Upper lobe of right lung (tissue), 1 donor: Measurements from ENCODE around the gene SRBD1. TPM values are rescaled to one million over a fixed set of nuclear protein-coding genes. Genes with fewer than 3 reads are reported as not detected.

Source experiments
- ATAC-seq: fragments of 200-7000 bp; cut with Tn5 transposase; one replicate; pipeline ENCODE4 v1.9.1; 2020; ENCODE audit warnings: mild to moderate bottlenecking, moderate library complexity
- DNase-seq: peaks from one replicate; pipeline ENCODE4 v3.0.0-alpha.2; 2020
- H3K27ac ChIP-seq: fragments of 200-600 bp; one replicate; pipeline ENCODE4 v1.8.0; 2022
- H3K27me3 ChIP-seq: fragments of 200-600 bp; one replicate; pipeline ENCODE4 v1.8.0; 2022; ENCODE audit warnings: mild to moderate bottlenecking
- H3K36me3 ChIP-seq: fragments of 200-600 bp; one replicate; pipeline ENCODE4 v1.8.0; 2022
- H3K4me1 ChIP-seq: fragments of 200-600 bp; one replicate; pipeline ENCODE4 v1.8.0; 2022
- H3K4me3 ChIP-seq: fragments of 200-600 bp; one replicate; pipeline ENCODE4 v1.8.0; 2022; ENCODE audit warnings: mild to moderate bottlenecking
- H3K9me3 ChIP-seq: fragments of 200-600 bp; one replicate; pipeline ENCODE4 v1.8.0; 2022
- intact Hi-C: fragments of 100-400 bp; cut with DNase I; formaldehyde crosslinking; loops from one replicate; pipeline ENCODE4 v1.11.0; 2022
- total RNA-seq: library from RNA; stranded (reverse); fragmentation: NEBNext Ultra II Directional; extraction: Animal tissue kit (Norgen Biotek cat#: 25700); gene quantifications from one replicate; pipeline ENCODE4 v1.2.1, GENCODE V29; 2021
- TF ChIP-seq, protein P1 (sequence below): fragments of 200-600 bp; IDR thresholded peaks from one replicate; pipeline ENCODE4 v1.8.0; 2022; ENCODE audit warnings: antibody characterized with exemption
- donor health status: DM: no; HTN: yes; CAD: no; lungs with severe emphysema.

SRBD1 gene
- total RNA-seq, 1 donor from 2014 or later: 19.2 TPM

DNA sequence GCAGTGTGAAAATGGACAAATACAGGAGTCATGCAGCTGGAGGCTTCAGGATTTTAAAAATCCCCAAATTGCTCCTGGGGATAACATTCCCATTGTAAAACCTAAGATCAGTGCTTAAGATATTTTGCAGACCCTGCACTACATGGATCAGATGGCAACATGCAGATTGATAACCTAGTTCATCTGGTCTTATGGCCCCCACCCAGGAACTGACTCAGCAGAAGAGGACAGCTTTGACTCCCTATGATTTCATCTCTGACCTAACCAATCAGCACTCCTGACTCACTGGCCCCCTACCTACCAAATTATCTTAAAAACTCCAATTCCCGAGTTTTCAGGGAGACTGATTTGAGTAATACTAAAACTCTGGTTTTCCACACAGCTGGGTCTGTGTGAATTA is 20.0 kb downstream of the SRBD1 start:
- Histone ChIP-seq H3K27me3 (no peaks in the 10 kb centered on the region), H3K4me3 (no peak overlapping the region), H3K27ac (no peak overlapping the region), H3K9me3 (no peaks in the 10 kb centered on the region), H3K36me3 (no peaks in the 10 kb centered on the region), H3K4me1 (peaks cover 11% of the 10 kb centered on the region)
- ATAC-seq: no peak
- TF ChIP-seq, protein P1, sequence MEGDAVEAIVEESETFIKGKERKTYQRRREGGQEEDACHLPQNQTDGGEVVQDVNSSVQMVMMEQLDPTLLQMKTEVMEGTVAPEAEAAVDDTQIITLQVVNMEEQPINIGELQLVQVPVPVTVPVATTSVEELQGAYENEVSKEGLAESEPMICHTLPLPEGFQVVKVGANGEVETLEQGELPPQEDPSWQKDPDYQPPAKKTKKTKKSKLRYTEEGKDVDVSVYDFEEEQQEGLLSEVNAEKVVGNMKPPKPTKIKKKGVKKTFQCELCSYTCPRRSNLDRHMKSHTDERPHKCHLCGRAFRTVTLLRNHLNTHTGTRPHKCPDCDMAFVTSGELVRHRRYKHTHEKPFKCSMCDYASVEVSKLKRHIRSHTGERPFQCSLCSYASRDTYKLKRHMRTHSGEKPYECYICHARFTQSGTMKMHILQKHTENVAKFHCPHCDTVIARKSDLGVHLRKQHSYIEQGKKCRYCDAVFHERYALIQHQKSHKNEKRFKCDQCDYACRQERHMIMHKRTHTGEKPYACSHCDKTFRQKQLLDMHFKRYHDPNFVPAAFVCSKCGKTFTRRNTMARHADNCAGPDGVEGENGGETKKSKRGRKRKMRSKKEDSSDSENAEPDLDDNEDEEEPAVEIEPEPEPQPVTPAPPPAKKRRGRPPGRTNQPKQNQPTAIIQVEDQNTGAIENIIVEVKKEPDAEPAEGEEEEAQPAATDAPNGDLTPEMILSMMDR: no peak
- no peak for DNase-seq
- intact Hi-C loops: no loop called here

DNA sequence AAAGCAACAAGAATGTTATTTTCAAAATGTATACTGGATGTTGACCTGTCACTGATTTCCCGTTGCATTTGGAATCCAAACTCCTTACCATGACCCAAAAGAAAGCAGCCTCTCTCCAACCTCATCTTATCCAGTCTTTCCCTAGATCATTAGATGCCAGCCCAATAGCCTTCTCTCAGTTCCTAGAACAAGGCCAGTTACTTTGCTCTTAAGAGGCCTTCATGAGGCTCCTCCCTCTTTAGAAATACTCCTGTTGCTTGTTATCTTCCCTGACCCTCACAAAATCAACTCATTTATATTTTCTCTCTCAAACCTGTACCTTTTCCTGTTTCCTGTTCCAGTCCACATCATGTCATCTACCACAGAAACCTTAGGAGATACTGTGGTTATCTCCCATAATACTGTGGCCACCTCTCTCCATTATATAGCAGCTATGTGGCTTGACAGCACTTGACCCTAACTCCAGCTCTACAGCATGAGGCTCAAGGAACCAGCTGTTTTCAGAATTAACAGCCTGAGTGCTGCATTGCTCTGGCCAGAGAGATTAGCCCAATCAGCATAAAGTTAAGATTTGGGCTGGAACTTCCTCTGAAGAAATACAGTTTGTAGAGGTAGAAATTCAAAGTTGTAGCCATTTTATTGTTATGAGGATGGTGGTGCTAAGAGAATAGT is 22.8 kb downstream of the SRBD1 start:
- H3K4me1 ChIP-seq: peaks cover 3% of the 10 kb centered on the region
- no peaks in the 10 kb centered on the region for H3K27me3 ChIP-seq
- H3K4me3 ChIP-seq: no peak overlapping the region
- DNase-seq (no peak), ATAC-seq (no peak)
- no peaks in the 10 kb centered on the region for H3K9me3 ChIP-seq
- TF ChIP-seq, protein P1: no peak
- intact Hi-C loops: no loop called here
- H3K36me3 ChIP-seq: no peaks in the 10 kb centered on the region
- no peak overlapping the region for H3K27ac ChIP-seq

DNA sequence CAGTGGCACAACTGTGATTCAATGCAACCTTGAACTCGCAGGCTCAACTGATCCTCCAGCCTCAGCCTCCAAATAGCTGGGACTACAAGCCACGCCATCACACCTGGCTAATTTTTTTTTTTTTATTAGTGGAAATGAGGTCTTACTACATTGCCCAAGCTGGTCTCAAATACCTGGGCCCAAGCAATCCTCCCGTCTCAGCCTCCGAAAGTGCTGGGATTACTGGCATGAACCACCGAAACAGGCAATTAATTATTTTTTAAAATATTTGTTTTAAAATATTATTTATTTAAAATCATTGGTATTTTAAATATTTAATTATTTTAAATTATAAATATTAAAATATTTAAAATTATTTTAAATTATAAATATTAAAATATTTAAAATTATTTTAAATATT is 24.5 kb downstream of the SRBD1 start:
- ATAC-seq: no peak
- intact Hi-C loops: no loop called here
- no peak for DNase-seq
- Histone ChIP-seq H3K27ac (no peak overlapping the region), H3K4me3 (no peak overlapping the region), H3K36me3 (no peaks in the 10 kb centered on the region), H3K27me3 (no peaks in the 10 kb centered on the region), H3K4me1 (peaks cover 3% of the 10 kb centered on the region), H3K9me3 (no peaks in the 10 kb centered on the region)
- TF ChIP-seq, protein P1: no peak

DNA sequence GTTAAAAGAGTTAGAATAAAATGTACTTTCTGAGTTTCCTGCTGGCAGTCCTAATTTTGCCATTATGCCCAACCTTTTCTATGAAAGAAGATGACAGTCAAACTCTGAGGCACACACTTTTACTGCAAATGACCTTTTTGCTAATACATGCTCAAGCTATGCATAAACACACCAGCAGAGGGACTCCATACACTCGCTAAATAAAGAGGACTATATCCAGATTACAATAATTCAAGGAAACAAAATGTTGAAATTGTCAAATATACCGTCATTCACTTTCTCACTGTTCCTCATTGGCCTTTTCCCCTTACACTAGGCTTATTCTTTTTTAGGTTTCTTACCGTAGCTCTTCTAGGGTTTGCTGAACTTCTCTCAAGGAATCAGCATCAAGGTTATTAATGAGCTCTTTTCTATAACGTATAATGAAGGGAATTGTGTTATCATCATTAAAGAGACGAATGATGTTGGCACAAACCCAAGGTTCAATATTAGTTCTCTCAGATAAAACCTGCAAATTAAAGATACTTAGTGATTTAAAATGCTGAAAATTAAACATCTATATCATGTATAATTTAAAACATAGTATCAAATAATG is 25.7 kb downstream of the SRBD1 start:
- ATAC-seq: peak; percentile 94
- intact Hi-C loops: no loop called here
- no peaks in the 10 kb centered on the region for H3K9me3 ChIP-seq
- TF ChIP-seq, protein P1: peak; percentile 75
- peaks cover 3% of the 10 kb centered on the region for H3K4me1 ChIP-seq
- no peak overlapping the region for H3K4me3 ChIP-seq
- DNase-seq: no peak
- no peaks in the 10 kb centered on the region for H3K36me3 ChIP-seq
- no peak overlapping the region for H3K27ac ChIP-seq
- H3K27me3 ChIP-seq: no peaks in the 10 kb centered on the region

DNA sequence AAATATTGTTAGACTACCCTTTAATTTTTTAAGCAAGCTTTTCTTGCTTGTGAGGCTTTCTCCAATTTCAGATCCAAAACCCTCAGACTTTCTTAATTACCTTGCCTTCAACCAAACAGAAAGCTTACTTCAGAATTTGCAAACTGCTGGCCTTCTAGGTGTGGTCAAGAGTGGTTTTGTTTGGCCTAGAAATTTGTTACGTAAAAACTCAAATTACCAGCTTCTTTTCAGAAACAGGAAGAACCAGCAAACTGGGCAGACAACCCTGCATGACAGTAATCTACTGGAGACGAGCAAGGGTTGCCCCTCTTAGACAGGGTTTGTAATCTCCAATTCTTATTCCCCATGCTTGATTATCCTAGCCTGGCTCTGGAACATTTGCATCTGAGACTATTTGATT is 27.1 kb downstream of the SRBD1 start:
- DNase-seq (no peak), ATAC-seq (peak; percentile 61)
- H3K9me3 ChIP-seq: no peaks in the 10 kb centered on the region
- no peak overlapping the region for H3K4me3 ChIP-seq
- H3K27me3 ChIP-seq: no peaks in the 10 kb centered on the region
- no peaks in the 10 kb centered on the region for H3K36me3 ChIP-seq
- TF ChIP-seq, protein P1: no peak
- no peak overlapping the region for H3K27ac ChIP-seq
- H3K4me1 ChIP-seq: peaks cover 3% of the 10 kb centered on the region
- intact Hi-C loops: no loop called here
